IMR-90 (cell line): ENCODE results near the gene CLEC14A. TPM values are rescaled to one million over a fixed set of nuclear protein-coding genes. Genes with fewer than 3 reads are reported as not detected.
A peak's percentile ranks its signal among the peaks of the same experiment; 100 is the strongest.

Experiments used
- ATAC-seq: fragments of 200-7000 bp; cut with Tn5 transposase; 2 replicates; pipeline ENCODE4 v1.9.1; 2020; ENCODE audit warnings: low read depth, mild to moderate bottlenecking, moderate library complexity
- BruUV-seq: library from RNA; stranded (reverse); fragments of 400-500 nt; replicated peaks from 2 replicates; lab custom pipeline; 2021; lab: Mats Ljungman, UMichigan
- CTCF ChIA-PET: fragments of 300-600 bp; formaldehyde crosslinking; extraction: SDS; loops from one replicate; lab custom pipeline; 2021; ENCODE audit warnings: antibody characterized with exemption; lab: Yijun Ruan, JAX
- POLR2A ChIA-PET: fragments of 300-600 bp; sonication (Branson Sonifier 250); formaldehyde crosslinking; loops from one replicate; lab custom pipeline; 2022; ENCODE audit warnings: antibody characterized with exemption; ENCODE audit not compliant: unreplicated experiment; lab: Charles Lee
- DNase-seq: peaks from one replicate; pipeline ENCODE4 v3.0.0; 2013
- H2AFZ ChIP-seq: replicated peaks from 2 replicates; pipeline ENCODE3; 2013; ENCODE audit warnings: low read length, mild to moderate bottlenecking; ENCODE audit not compliant: poor library complexity
- H2AK5ac ChIP-seq: 2 replicates; pipeline ENCODE4 v1.6.1; 2013; ENCODE audit warnings: low read depth, low read length, inconsistent platforms
- H2AK9ac ChIP-seq: replicated peaks from 2 replicates; pipeline ENCODE3; 2013; ENCODE audit warnings: mild to moderate bottlenecking, low read depth, low read length, moderate library complexity; ENCODE audit not compliant: poor library complexity
- H2BK120ac ChIP-seq: 2 replicates; pipeline ENCODE4 v1.6.1; 2013; ENCODE audit warnings: low read depth, low read length, inconsistent platforms
- H2BK15ac ChIP-seq: 3 replicates; pipeline ENCODE4 v1.6.1; 2013; ENCODE audit warnings: low read depth, low read length, inconsistent platforms
- H2BK20ac ChIP-seq: 2 replicates; pipeline ENCODE4 v1.6.1; 2013; ENCODE audit warnings: low read depth, mild to moderate bottlenecking, inconsistent platforms, low read length, moderate library complexity
- H2BK5ac ChIP-seq: 2 replicates; pipeline ENCODE4 v1.6.1; 2013; ENCODE audit warnings: mild to moderate bottlenecking, low read depth, low read length, inconsistent platforms; ENCODE audit not compliant: poor library complexity, severe bottlenecking
- H3K14ac ChIP-seq: replicated peaks from 2 replicates; pipeline ENCODE4 v1.6.1; 2013; ENCODE audit warnings: low read depth, low read length, inconsistent platforms
- H3K18ac ChIP-seq: 2 replicates; pipeline ENCODE4 v1.6.1; 2013; ENCODE audit warnings: low read depth, low read length, control low read depth
- H3K23ac ChIP-seq: 2 replicates; pipeline ENCODE4 v1.6.1; 2013; ENCODE audit warnings: low read depth, low read length, inconsistent platforms
- H3K27ac ChIP-seq: 2 replicates; pipeline ENCODE4 v1.5.1; 2013; ENCODE audit warnings: mild to moderate bottlenecking, control low read depth, low read length; ENCODE audit not compliant: insufficient read depth
- H3K27me3 ChIP-seq: 2 replicates; pipeline ENCODE4 v1.6.1; 2013; ENCODE audit warnings: low read length; ENCODE audit not compliant: control insufficient read depth, insufficient read depth
- H3K36me3 ChIP-seq: 2 replicates; pipeline ENCODE4 v1.6.1; 2013; ENCODE audit warnings: low read length, mixed read lengths; ENCODE audit not compliant: control insufficient read depth, insufficient read depth
- H3K4ac ChIP-seq: 2 replicates; pipeline ENCODE4 v1.6.1; 2013; ENCODE audit warnings: low read depth, low read length, inconsistent platforms
- H3K4me1 ChIP-seq: 2 replicates; pipeline ENCODE4 v1.6.1; 2013; ENCODE audit warnings: low read length, mixed read lengths; ENCODE audit not compliant: control insufficient read depth, insufficient read depth
- H3K4me2 ChIP-seq: 2 replicates; pipeline ENCODE4 v1.6.1; 2013; ENCODE audit warnings: low read depth, mild to moderate bottlenecking, control low read depth, low read length, moderate library complexity
- H3K4me3 ChIP-seq: 2 replicates; pipeline ENCODE4 v1.5.1; 2013; ENCODE audit warnings: low read depth, mild to moderate bottlenecking, control low read depth, low read length, moderate library complexity; ENCODE audit not compliant: insufficient read depth
- H3K56ac ChIP-seq: 2 replicates; pipeline ENCODE4 v1.6.1; 2013; ENCODE audit warnings: low read length, inconsistent platforms; ENCODE audit not compliant: insufficient read depth; ENCODE audit errors: extremely low read depth
- H3K79me1 ChIP-seq, 2 experiments: 2 replicates each; pipeline ENCODE4 v1.6.1; 2013; ENCODE audit warnings: low read length in 2 of 2, inconsistent platforms in 1 of 2, low read depth in 1 of 2
- H3K9ac ChIP-seq: 2 replicates; pipeline ENCODE4 v1.6.1; 2013; ENCODE audit warnings: low read depth, low read length, control low read depth
- H3K9me1 ChIP-seq: 2 replicates; pipeline ENCODE4 v1.6.1; 2013; ENCODE audit warnings: low read length, inconsistent platforms; ENCODE audit not compliant: insufficient read depth
- H3K9me3 ChIP-seq: 2 replicates; pipeline ENCODE4 v1.6.1; 2013; ENCODE audit warnings: low read length; ENCODE audit not compliant: control insufficient read depth, insufficient read depth
- H4K20me1 ChIP-seq: 2 replicates; pipeline ENCODE4 v1.6.1; 2013; ENCODE audit warnings: low read length, inconsistent platforms; ENCODE audit not compliant: insufficient read depth
- H4K5ac ChIP-seq: 2 replicates; pipeline ENCODE4 v1.6.1; 2013; ENCODE audit warnings: mild to moderate bottlenecking, low read depth, low read length, control low read depth
- H4K8ac ChIP-seq, 2 experiments: 2 replicates each; pipeline ENCODE4 v1.6.1; 2013; ENCODE audit warnings: low read depth in 2 of 2, low read length in 2 of 2, control low read depth in 1 of 2, inconsistent platforms in 1 of 2
- H4K91ac ChIP-seq: 2 replicates; pipeline ENCODE4 v1.6.1; 2013; ENCODE audit warnings: low read depth, low read length, inconsistent platforms; ENCODE audit not compliant: insufficient read depth
- BHLHE40 ChIP-seq: fragments of 150-350 bp; IDR thresholded peaks from 2 replicates; pipeline ENCODE4 v1.6.1; 2016; ENCODE audit warnings: mild to moderate bottlenecking, low read depth, low read length
- CEBPB ChIP-seq: IDR thresholded peaks from 2 replicates; pipeline ENCODE4 v1.6.1; 2012; ENCODE audit warnings: low read depth, low read length, improper control_type of control experiment
- CHD1 ChIP-seq: IDR thresholded peaks from 2 replicates; pipeline ENCODE4 v1.6.1; 2012; ENCODE audit warnings: low read depth, low read length, improper control_type of control experiment
- CTCF ChIP-seq: conservative IDR thresholded peaks from 2 replicates; pipeline ENCODE4 v1.5.1; 2012; ENCODE audit warnings: mild to moderate bottlenecking, low read depth, low read length, improper control_type of control experiment
- FOS ChIP-seq: fragments of 150-350 bp; IDR thresholded peaks from 2 replicates; pipeline ENCODE4 v1.6.1; 2016; ENCODE audit warnings: low read depth, low read length
- MAFK ChIP-seq: IDR thresholded peaks from 2 replicates; pipeline ENCODE4 v1.6.1; 2012; ENCODE audit warnings: low read depth, low read length, improper control_type of control experiment
- MAZ ChIP-seq: IDR thresholded peaks from 2 replicates; pipeline ENCODE4 v1.6.1; 2012; ENCODE audit warnings: low read depth, mild to moderate bottlenecking, low read length, improper control_type of control experiment, moderate library complexity, borderline replicate concordance
- MXI1 ChIP-seq: IDR thresholded peaks from 2 replicates; pipeline ENCODE4 v1.6.1; 2012; ENCODE audit warnings: low read depth, mild to moderate bottlenecking, low read length, moderate library complexity, borderline replicate concordance
- POLR2A ChIP-seq: IDR thresholded peaks from 2 replicates; pipeline ENCODE4 v1.6.1; 2012; ENCODE audit warnings: mild to moderate bottlenecking, low read depth, low read length
- RAD21 ChIP-seq: IDR thresholded peaks from 2 replicates; pipeline ENCODE4 v1.6.1; 2012; ENCODE audit warnings: low read length, improper control_type of control experiment
- RCOR1 ChIP-seq: IDR thresholded peaks from 2 replicates; pipeline ENCODE4 v1.6.1; 2012; ENCODE audit warnings: mild to moderate bottlenecking, low read length, improper control_type of control experiment; ENCODE audit not compliant: insufficient replicate concordance
- RFX5 ChIP-seq: IDR thresholded peaks from 2 replicates; pipeline ENCODE4 v1.8.0; 2012; ENCODE audit warnings: low read depth, mild to moderate bottlenecking, low read length, moderate library complexity
- SMC3 ChIP-seq: fragments of 150-350 bp; IDR thresholded peaks from 2 replicates; pipeline ENCODE4 v1.6.1; 2016; ENCODE audit warnings: low read depth, mild to moderate bottlenecking, antibody characterized with exemption, low read length, moderate library complexity
- WGBS, 2 experiments: methylation state at CpG; one replicate each; pipeline versions ENCODE4 v1.1.5 to v1.1.7; 2013; ENCODE audit warnings: missing lambda C conversion rate in 2 of 2; ENCODE audit not compliant: insufficient read length in 1 of 2; ENCODE audit errors: extremely low coverage in 2 of 2; 5-methylcytosine and 5-hydroxymethylcytosine counted together
- dilution Hi-C: fragments of 300-500 bp; cut with HindIII; formaldehyde crosslinking; loops from one replicate; pipeline ENCODE4 v1.14.3; 2018; ENCODE audit warnings: low sequenced_read_pairs; ENCODE audit not compliant: unreplicated experiment
- in situ Hi-C: fragments of 300-500 bp; cut with MboI; formaldehyde crosslinking; loops from 3 replicates; pipeline ENCODE4 v1.14.3; 2019; ENCODE audit warnings: low sequenced_read_pairs, inconsistent platforms, mixed read lengths
- intact Hi-C: fragments of 100-400 bp; cut with micrococcal nuclease; formaldehyde crosslinking; loops from 2 replicates; pipeline ENCODE4 v1.10.0; 2022
- polyA plus RNA-seq, 3 experiments: library from polyadenylated mRNA; depleted of rRNA; stranded (reverse); fragments of >200 nt; gene quantifications; 2 replicates each; pipeline ENCODE4 v1.2.3, GENCODE V29; 2012; ENCODE audit warnings: low replicate concordance in 1 of 3
- total RNA-seq: library from RNA; depleted of rRNA; stranded (reverse); fragments of >200 nt; gene quantifications from 2 replicates; pipeline ENCODE4 v1.2.3, GENCODE V29; 2012
- TF ChIP-seq, protein P1 (sequence below): fragments of 150-350 bp; IDR thresholded peaks from 2 replicates; pipeline ENCODE4 v1.6.1; 2016; ENCODE audit warnings: low read depth, mild to moderate bottlenecking, low read length, moderate library complexity, borderline replicate concordance
- TF ChIP-seq, protein P2 (sequence below): fragments of 150-350 bp; IDR thresholded peaks from 2 replicates; pipeline ENCODE4 v1.6.1; 2017; ENCODE audit warnings: mild to moderate bottlenecking, antibody characterized with exemption, low read length, low read depth

The CLEC14A gene
- total and polyA plus RNA-seq, 2 of the 4 experiments (the other 2 are of a cell fraction) = 3.0 to 6.2 TPM

DNA sequence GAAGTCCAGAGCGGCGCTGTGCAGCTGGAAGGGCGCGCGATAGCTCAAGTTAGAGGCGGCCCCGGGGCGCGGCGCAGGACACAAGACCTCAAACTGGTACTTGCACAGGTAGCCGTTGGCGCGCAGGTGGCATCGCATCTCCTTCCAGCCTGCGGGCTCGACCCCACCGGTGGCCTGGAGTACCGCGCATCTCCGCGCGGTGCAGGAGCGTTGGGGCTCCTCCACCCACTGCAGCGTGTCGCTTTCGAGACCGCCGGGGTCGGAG, 553 bp downstream of the CLEC14A start:
- DNase-seq = no peak
- H3K4ac ChIP-seq = peak overlapping the region; percentile 60; the same call in 1 of the 2 replicates
- no peaks in the 10 kb centered on the region for H3K9me1 ChIP-seq
- peak overlapping the region; percentile 0 for H2AK9ac ChIP-seq
- H4K5ac ChIP-seq = no peak overlapping the region
- peak; percentile 33 for ATAC-seq
- H2BK15ac ChIP-seq = 0 out of 3 replicates have a peak overlapping the region, but pooled peaks have one; percentile 78
- H4K8ac ChIP-seq = peak overlapping the region in 1 of 2 experiments; percentile 52; a peak in 2 of 4 replicates
- no peaks in the 10 kb centered on the region for H3K27me3 ChIP-seq
- 0 out of 2 replicates have a peak, but pooled peaks cover 2% of the 10 kb centered on the region for H3K9me3 ChIP-seq
- H2AFZ ChIP-seq = peak overlapping the region; percentile 78
- peak overlapping the region; percentile 46 for H3K4me2 ChIP-seq
- in situ Hi-C loops = no loop called here
- H3K23ac ChIP-seq = 0 out of 2 replicates have a peak overlapping the region, but pooled peaks have one; percentile 31
- no peak overlapping the region; the same call in 1 of the 2 replicates for H3K18ac ChIP-seq
- peak overlapping the region; percentile 61 for H2BK120ac ChIP-seq
- no peaks in the 10 kb centered on the region for H3K36me3 ChIP-seq
- H3K14ac ChIP-seq = 0 out of 2 replicates have a peak overlapping the region, but pooled peaks have one; percentile 59
- H4K91ac ChIP-seq = no peak overlapping the region
- ChIA-PET CTCF (no interaction called here), POLR2A (no interaction called here)
- H3K79me1 ChIP-seq = no peaks in the 10 kb centered on the region
- H2BK20ac ChIP-seq = no peak overlapping the region; the same call in 1 of the 2 replicates
- H3K4me3 ChIP-seq = peak overlapping the region; percentile 31
- intact Hi-C loops = no loop called here
- TF ChIP-seq SMC3 (no peak), MAFK (no peak), CEBPB (no peak), CTCF (no peak), RCOR1 (no peak), FOS (no peak), MAZ (no peak), BHLHE40 (no peak), MXI1 (no peak), POLR2A (no peak), RFX5 (no peak), CHD1 (no peak), RAD21 (no peak)
- TF ChIP-seq, protein P1, sequence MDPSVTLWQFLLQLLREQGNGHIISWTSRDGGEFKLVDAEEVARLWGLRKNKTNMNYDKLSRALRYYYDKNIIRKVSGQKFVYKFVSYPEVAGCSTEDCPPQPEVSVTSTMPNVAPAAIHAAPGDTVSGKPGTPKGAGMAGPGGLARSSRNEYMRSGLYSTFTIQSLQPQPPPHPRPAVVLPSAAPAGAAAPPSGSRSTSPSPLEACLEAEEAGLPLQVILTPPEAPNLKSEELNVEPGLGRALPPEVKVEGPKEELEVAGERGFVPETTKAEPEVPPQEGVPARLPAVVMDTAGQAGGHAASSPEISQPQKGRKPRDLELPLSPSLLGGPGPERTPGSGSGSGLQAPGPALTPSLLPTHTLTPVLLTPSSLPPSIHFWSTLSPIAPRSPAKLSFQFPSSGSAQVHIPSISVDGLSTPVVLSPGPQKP = no peak
- TF ChIP-seq, protein P2, sequence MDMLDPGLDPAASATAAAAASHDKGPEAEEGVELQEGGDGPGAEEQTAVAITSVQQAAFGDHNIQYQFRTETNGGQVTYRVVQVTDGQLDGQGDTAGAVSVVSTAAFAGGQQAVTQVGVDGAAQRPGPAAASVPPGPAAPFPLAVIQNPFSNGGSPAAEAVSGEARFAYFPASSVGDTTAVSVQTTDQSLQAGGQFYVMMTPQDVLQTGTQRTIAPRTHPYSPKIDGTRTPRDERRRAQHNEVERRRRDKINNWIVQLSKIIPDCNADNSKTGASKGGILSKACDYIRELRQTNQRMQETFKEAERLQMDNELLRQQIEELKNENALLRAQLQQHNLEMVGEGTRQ = no peak
- peak overlapping the region; percentile 60 for H2BK5ac ChIP-seq
- H3K9ac ChIP-seq = 0 out of 2 replicates have a peak overlapping the region, but pooled peaks have one; percentile 29
- H2AK5ac ChIP-seq = 0 out of 2 replicates have a peak overlapping the region, but pooled peaks have one; percentile 9
- peaks cover 2% of the 10 kb centered on the region; the same call in 1 of the 2 replicates for H3K4me1 ChIP-seq
- no peak overlapping the region for H3K56ac ChIP-seq
- no TSS peak for BruUV-seq
- no peaks in the 10 kb centered on the region for H4K20me1 ChIP-seq
- peak overlapping the region; percentile 27; the same call in 1 of the 2 replicates for H3K27ac ChIP-seq
- 18% methylated on average over 25 of the region's 29 CpGs; no CpG with 5 or more reads in 1 of the 2 experiments for WGBS, 2 experiments
- dilution Hi-C loops = no loop called here
